CD4-positive, alpha-beta memory T cell (primary cell): Measurements from ENCODE around the gene SERF2. TPM values are rescaled to one million over a fixed set of nuclear protein-coding genes. Genes with fewer than 3 reads are reported as not detected.

ENCODE experiments used
- CTCF ChIA-PET: fragments of 350-600 bp; sonication (Branson Sonifier 250); formaldehyde crosslinking; loops from one replicate; lab custom pipeline; 2021; ENCODE audit warnings: inconsistent platforms; ENCODE audit not compliant: partially characterized antibody; lab: Charles Lee
- POLR2A ChIA-PET: fragments of 350-600 bp; sonication (Branson Sonifier 250); formaldehyde crosslinking; loops from one replicate; lab custom pipeline; 2021; ENCODE audit not compliant: partially characterized antibody; lab: Charles Lee
- DNase-seq, 5 donors: peaks; one replicate each; pipeline versions ENCODE4 v3.0.0 to v3.0.0-alpha.2; 2020 to 2022; ENCODE audit warnings: mixed read lengths in 1 of 5
- H3K27ac ChIP-seq: one replicate; pipeline ENCODE4 v1.7.0; 2013; ENCODE audit warnings: low read depth, low read length
- H3K27me3 ChIP-seq: 2 replicates; pipeline ENCODE4 v1.7.0; 2013; ENCODE audit warnings: mild to moderate bottlenecking, low read length, moderate library complexity; ENCODE audit not compliant: insufficient read depth
- H3K36me3 ChIP-seq: 2 replicates; pipeline ENCODE4 v1.7.0; 2013; ENCODE audit warnings: mild to moderate bottlenecking, low read length, moderate library complexity; ENCODE audit not compliant: insufficient read depth
- H3K4me1 ChIP-seq: 2 replicates; pipeline ENCODE4 v1.7.0; 2013; ENCODE audit warnings: mild to moderate bottlenecking, low read length, moderate library complexity; ENCODE audit not compliant: insufficient read depth
- H3K4me3 ChIP-seq, 2 donors: one replicate each; pipeline ENCODE4 v1.7.0; 2013; ENCODE audit warnings: low read length in 2 of 2, mild to moderate bottlenecking in 1 of 2
- H3K9me3 ChIP-seq, 2 donors: one replicate each; pipeline ENCODE4 v1.7.0; 2013; ENCODE audit warnings: low read length in 2 of 2, control low read depth in 1 of 2; ENCODE audit not compliant: control insufficient read depth in 1 of 2
- H3K27ac Mint-ChIP-seq, 7 donors: one replicate each; pipeline ENCODE4 v1.8.0; 2020 to 2021; ENCODE audit warnings: mixed read lengths in 7 of 7, mild to moderate bottlenecking in 6 of 7, inconsistent platforms in 3 of 7, moderate library complexity in 3 of 7
- H3K27me3 Mint-ChIP-seq, 2 donors: one replicate each; pipeline ENCODE4 v1.8.0; 2020 to 2021; ENCODE audit warnings: mixed read lengths in 2 of 2
- H3K36me3 Mint-ChIP-seq, 2 donors: one replicate each; pipeline ENCODE4 v1.8.0; 2020 to 2021; ENCODE audit warnings: mixed read lengths in 2 of 2, inconsistent platforms in 1 of 2, mild to moderate bottlenecking in 1 of 2
- H3K4me1 Mint-ChIP-seq, 4 donors: one replicate each; pipeline ENCODE4 v1.8.0; 2020 to 2021; ENCODE audit warnings: mixed read lengths in 4 of 4, mild to moderate bottlenecking in 1 of 4
- H3K4me3 Mint-ChIP-seq, 8 donors: one replicate each; pipeline ENCODE4 v1.8.0; 2020 to 2021; ENCODE audit warnings: mixed read lengths in 8 of 8, mild to moderate bottlenecking in 7 of 8, moderate library complexity in 6 of 8, inconsistent platforms in 3 of 8
- H3K9me3 Mint-ChIP-seq, 8 donors: one replicate each; pipeline ENCODE4 v1.8.0; 2020 to 2021; ENCODE audit warnings: mixed read lengths in 8 of 8, mild to moderate bottlenecking in 5 of 8, inconsistent platforms in 3 of 8, moderate library complexity in 1 of 8
- intact Hi-C: fragments of 100-400 bp; cut with micrococcal nuclease; formaldehyde crosslinking; loops from one replicate; pipeline ENCODE4 v1.15.1; 2023
- polyA plus RNA-seq, 2 donors: library from polyadenylated mRNA; unstranded; fragments of 300-500 nt; fragmentation: Illumina TruSeq; gene quantifications; one replicate each; pipeline ENCODE4 v1.2.3, GENCODE V29; 2021
- total RNA-seq, 2 experiments: library from RNA; stranded (reverse); gene quantifications; one replicate each; pipeline ENCODE4 v1.2.3, GENCODE V29; 2021

Gene SERF2
- total and polyA plus RNA-seq, 4 experiments from 2014 or later, result 564 to 1,994 (median 1,135) TPM

DNA sequence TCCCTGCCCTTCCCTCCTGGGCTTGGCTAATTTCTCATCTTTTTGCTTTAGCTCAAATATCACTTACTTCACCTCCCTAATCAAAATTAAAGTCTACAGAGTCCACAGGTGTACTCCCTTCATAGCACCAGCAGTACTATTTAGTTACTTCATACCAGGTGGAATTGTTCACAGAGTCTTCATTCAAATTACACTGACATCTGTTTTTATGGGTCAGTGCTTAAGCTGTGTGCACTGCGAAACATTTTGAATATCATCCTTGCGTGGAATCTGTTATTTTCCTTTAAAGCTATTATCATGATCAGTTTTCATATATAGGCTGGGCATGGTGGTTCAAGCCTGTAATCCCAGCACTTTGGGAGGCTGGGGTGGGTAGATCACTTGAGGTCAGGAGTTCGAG is 2.7 kb upstream of the SERF2 start:
- CTCF ChIA-PET, result interaction anchor here (0.7 to 6.1 kb wide), 3 partner anchors 12 to 19 kb away, joined by 3 to 54 read pairs (median 10); partner anchors contain the start of gene ELL3
- Histone ChIP-seq H3K27me3 (no peaks in the 10 kb centered on the region), H3K4me1 (peaks cover 21% of the 10 kb centered on the region), H3K27ac (no peak overlapping the region), H3K9me3 (no peaks in the 10 kb centered on the region), H3K4me3 (no peak overlapping the region), H3K36me3 (peaks cover 12% of the 10 kb centered on the region)
- Mint-ChIP-seq H3K36me3 (peaks cover 11 to 27% of the 10 kb centered on the region in 2 donors), H3K4me3 (no peak overlapping the region), H3K27me3 (no peaks in the 10 kb centered on the region), H3K4me1 (peaks cover 14 to 30% (median 18%) of the 10 kb centered on the region in 4 donors), H3K27ac (peak overlapping the region in 1 of 7 donors; percentile 38), H3K9me3 (no peaks in the 10 kb centered on the region)
- intact Hi-C loops, result no loop called here
- POLR2A ChIA-PET, result interaction anchor here (0.5 to 1.1 kb wide), 2 partner anchors 12 to 113 kb away, joined by 3 to 4 read pairs; no protein-coding TSS in a partner anchor
- no peak for DNase-seq

DNA sequence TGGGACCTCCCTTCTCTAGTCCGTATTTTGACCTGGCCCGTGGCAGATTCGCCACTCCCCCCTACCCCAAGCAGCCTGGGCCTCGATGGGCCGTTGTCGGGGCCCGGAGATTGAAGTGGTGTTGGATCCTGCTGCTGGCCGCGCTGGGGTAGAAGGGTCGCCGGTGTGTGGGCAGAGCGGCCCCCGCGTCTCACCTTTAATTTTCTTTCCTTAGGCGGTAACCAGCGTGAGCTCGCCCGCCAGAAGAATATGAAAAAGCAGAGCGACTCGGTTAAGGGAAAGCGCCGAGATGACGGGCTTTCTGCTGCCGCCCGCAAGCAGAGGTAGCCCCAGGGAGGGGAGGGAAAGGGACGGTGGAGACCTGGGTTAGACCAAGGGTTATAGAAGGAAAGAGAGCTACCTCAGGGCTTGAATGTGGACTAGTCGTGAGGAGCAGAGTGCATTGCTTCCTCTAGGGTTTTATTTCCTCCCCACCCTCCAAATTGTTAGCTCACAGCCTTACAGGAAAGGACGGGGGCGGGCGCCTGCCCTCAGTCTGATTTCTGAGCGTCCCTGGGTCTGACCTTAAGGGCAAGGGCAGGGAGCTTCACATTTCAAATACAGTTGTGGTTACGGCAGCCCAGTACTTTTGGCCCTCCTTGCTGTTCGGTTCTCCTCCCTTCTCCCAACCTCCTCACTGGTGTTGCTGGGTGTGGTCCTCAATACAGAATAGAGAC is 799 bp downstream of the SERF2 start:
- Mint-ChIP-seq H3K27me3 (no peaks in the 10 kb centered on the region), H3K36me3 (peaks cover 32 to 55% of the 10 kb centered on the region in 2 donors), H3K4me3 (peak overlapping the region; percentile 93 to 97 (median 96)), H3K27ac (peak overlapping the region; percentile 97 to 99 (median 98)), H3K9me3 (no peaks in the 10 kb centered on the region), H3K4me1 (peaks cover 20 to 56% (median 37%) of the 10 kb centered on the region in 4 donors)
- peak in 4 of 5 donors; percentile 20 to 24 (median 23) for DNase-seq
- Histone ChIP-seq H3K9me3 (no peaks in the 10 kb centered on the region), H3K4me1 (peaks cover 36% of the 10 kb centered on the region), H3K36me3 (peaks cover 34% of the 10 kb centered on the region), H3K27me3 (no peaks in the 10 kb centered on the region), H3K4me3 (peak overlapping the region; percentile 97), H3K27ac (peak overlapping the region; percentile 100)
- intact Hi-C loops, result loop anchor here (1.0 to 2.0 kb wide), 4 partner anchors 7 to 47 kb away; partner anchors contain the start of genes HYPK, MFAP1, PDIA3 and SERINC4
- POLR2A ChIA-PET, result interaction anchor here (0.6 to 5.3 kb wide), 12 partner anchors 10 to 496 kb away, joined by 3 to 62 read pairs (median 8); partner anchors contain the start of genes ELL3, GOLM2, HYPK and MFAP1
- CTCF ChIA-PET, result interaction anchor here (0.5 to 6.1 kb wide), 4 partner anchors 15 to 43 kb away, joined by 3 to 54 read pairs (median 3); partner anchors contain the start of gene ELL3

DNA sequence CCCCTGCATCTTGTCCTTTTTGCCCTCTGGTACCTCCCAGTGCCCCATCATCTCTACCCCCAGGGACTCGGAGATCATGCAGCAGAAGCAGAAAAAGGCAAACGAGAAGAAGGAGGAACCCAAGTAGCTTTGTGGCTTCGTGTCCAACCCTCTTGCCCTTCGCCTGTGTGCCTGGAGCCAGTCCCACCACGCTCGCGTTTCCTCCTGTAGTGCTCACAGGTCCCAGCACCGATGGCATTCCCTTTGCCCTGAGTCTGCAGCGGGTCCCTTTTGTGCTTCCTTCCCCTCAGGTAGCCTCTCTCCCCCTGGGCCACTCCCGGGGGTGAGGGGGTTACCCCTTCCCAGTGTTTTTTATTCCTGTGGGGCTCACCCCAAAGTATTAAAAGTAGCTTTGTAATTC is 1.5 kb downstream of the SERF2 start:
- Mint-ChIP-seq H3K9me3 (no peaks in the 10 kb centered on the region), H3K27me3 (no peaks in the 10 kb centered on the region), H3K27ac (peak overlapping the region; percentile 22 to 98 (median 98)), H3K4me3 (peak overlapping the region; percentile 93 to 97 (median 96)), H3K4me1 (peaks cover 26 to 62% (median 43%) of the 10 kb centered on the region in 4 donors), H3K36me3 (peaks cover 38 to 61% of the 10 kb centered on the region in 2 donors)
- peaks cover 35% of the 10 kb centered on the region for H3K36me3 ChIP-seq
- H3K4me3 ChIP-seq, result peak overlapping the region; percentile 97
- intact Hi-C loops, result loop anchor here (2.0 kb wide), 1 partner anchor 31 kb away; the partner anchor contains the start of gene MFAP1
- CTCF ChIA-PET, result interaction anchor here (0.5 to 6.1 kb wide), 4 partner anchors 15 to 44 kb away, joined by 3 to 54 read pairs (median 3); partner anchors contain the start of gene ELL3
- POLR2A ChIA-PET, result interaction anchor here (0.6 to 5.3 kb wide), 10 partner anchors 9 to 495 kb away, joined by 3 to 62 read pairs (median 9); partner anchors contain the start of genes ELL3, GOLM2, HYPK and MFAP1
- no peaks in the 10 kb centered on the region for H3K27me3 ChIP-seq
- no peaks in the 10 kb centered on the region for H3K9me3 ChIP-seq
- no peak for DNase-seq
- H3K27ac ChIP-seq, result peak overlapping the region; percentile 100
- H3K4me1 ChIP-seq, result peaks cover 37% of the 10 kb centered on the region

DNA sequence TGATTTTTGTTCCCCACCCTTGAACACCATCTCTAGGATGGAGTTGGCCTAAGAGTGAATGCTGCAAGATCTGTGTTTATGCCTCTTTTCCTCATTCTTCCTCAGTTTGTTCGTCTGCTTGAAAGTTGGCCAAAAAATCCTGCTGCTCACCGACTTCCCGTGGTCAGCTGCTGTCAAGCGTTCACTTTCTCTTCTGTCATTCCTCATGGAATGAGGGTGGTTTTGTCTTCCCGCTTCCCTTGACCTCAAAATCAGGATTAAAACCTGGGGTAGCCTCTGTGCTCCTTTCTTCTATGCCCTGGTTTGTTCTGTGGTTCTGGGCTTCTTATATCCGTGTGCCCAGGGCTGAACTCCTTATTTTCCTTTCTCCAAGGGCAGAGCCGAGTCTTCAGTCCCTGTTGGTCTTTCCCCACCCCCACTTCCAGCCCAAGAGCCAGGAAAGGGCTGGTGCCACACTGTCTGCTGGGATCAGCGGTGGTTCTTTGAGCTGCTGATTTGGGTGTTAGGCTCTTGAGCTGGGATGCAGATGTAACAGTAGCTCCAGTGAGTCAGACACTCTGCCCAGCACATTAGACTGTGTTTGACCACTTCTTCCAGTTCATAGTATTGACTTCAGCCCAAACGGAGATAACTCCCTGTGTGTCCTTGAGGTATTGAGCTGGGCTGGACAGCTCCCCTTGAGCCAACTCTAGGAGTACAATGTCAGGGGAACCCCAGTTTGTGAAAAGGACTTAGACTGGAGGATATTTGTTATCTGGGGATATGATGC is 2.3 kb downstream of the SERF2 start:
- Mint-ChIP-seq H3K9me3 (no peaks in the 10 kb centered on the region), H3K27me3 (no peaks in the 10 kb centered on the region), H3K4me3 (peak overlapping the region; percentile 59 to 97 (median 94)), H3K36me3 (peaks cover 44 to 68% of the 10 kb centered on the region in 2 donors), H3K27ac (peak overlapping the region; percentile 22 to 98 (median 86)), H3K4me1 (peaks cover 26 to 70% (median 48%) of the 10 kb centered on the region in 4 donors)
- H3K36me3 ChIP-seq, result peaks cover 43% of the 10 kb centered on the region
- intact Hi-C loops, result no loop called here
- H3K4me3 ChIP-seq, result no peak overlapping the region
- H3K27me3 ChIP-seq, result no peaks in the 10 kb centered on the region
- ChIA-PET CTCF (interaction anchor here (2.1 to 3.1 kb wide), 2 partner anchors 18 to 24 kb away, joined by 11 read pairs; partner anchors contain the start of gene ELL3), POLR2A (interaction anchor here (1.7 to 5.3 kb wide), 3 partner anchors 17 to 33 kb away, joined by 6 to 54 read pairs (median 28); partner anchors contain the start of genes ELL3 and MFAP1)
- H3K4me1 ChIP-seq, result peaks cover 45% of the 10 kb centered on the region
- H3K27ac ChIP-seq, result peak overlapping the region; percentile 100
- no peaks in the 10 kb centered on the region for H3K9me3 ChIP-seq
- DNase-seq, result no peak

DNA sequence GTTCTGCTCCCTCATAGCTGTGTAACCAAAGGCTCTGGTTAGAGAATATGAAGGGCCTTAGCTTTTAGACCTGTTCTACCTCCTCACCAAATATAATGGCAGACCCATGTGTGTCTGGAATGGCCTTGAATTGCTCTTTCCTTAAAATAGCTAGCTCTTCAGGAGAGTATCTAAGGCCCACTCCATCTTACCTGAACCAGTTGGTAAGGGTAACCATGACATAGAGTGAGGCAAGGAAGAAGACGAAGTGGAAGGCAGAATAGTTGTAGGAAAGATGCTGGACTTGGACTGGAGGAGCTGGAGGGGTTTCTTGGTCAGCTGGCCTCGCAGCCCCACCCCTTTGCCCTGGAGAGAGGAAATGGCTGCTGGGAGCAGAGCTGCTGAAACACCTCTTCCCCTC is 3.1 kb downstream of the SERF2 start:
- Mint-ChIP-seq H3K9me3 (no peaks in the 10 kb centered on the region), H3K4me3 (no peak overlapping the region), H3K4me1 (peaks cover 30 to 77% (median 55%) of the 10 kb centered on the region in 4 donors), H3K27me3 (no peaks in the 10 kb centered on the region), H3K36me3 (peaks cover 47 to 70% of the 10 kb centered on the region in 2 donors), H3K27ac (peak overlapping the region in 5 of 7 donors; percentile 48 to 97 (median 57))
- no peaks in the 10 kb centered on the region for H3K27me3 ChIP-seq
- no peaks in the 10 kb centered on the region for H3K9me3 ChIP-seq
- H3K27ac ChIP-seq, result peak overlapping the region; percentile 100
- H3K4me1 ChIP-seq, result peaks cover 52% of the 10 kb centered on the region
- no peak for DNase-seq
- ChIA-PET POLR2A (interaction anchor here (0.6 to 5.3 kb wide), 4 partner anchors 29 to 49 kb away, joined by 3 to 28 read pairs (median 5); partner anchors contain the start of genes MFAP1 and PDIA3), CTCF (interaction anchor here (0.7 to 3.1 kb wide), 3 partner anchors 17 to 25 kb away, joined by 3 to 11 read pairs (median 11); partner anchors contain the start of gene ELL3)
- intact Hi-C loops, result no loop called here
- peaks cover 44% of the 10 kb centered on the region for H3K36me3 ChIP-seq
- no peak overlapping the region for H3K4me3 ChIP-seq

DNA sequence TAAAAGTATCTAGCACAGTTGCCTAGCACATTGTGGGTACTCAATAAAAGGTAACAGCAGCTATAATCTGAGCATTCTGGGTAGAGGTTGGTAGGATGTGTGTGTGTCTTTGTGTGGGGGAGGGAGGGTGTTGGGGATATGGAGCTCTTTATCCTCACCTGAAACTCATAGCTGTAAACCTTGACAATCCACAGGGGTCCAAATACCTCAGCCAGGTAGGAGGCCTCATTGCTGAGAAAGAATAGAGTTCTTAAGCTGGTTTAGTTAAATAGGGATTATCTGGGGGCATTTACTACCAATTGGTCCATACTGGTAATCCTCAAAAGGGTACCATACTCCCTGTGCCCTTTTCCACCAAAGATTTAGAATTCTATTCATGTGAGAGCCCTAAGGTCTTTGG is 3.9 kb downstream of the SERF2 start:
- no peak for DNase-seq
- Mint-ChIP-seq H3K4me3 (no peak overlapping the region), H3K27ac (peak overlapping the region in 4 of 7 donors; percentile 0 to 97 (median 57)), H3K4me1 (peaks cover 34 to 85% (median 60%) of the 10 kb centered on the region in 4 donors), H3K36me3 (peaks cover 51 to 78% of the 10 kb centered on the region in 2 donors), H3K27me3 (no peaks in the 10 kb centered on the region), H3K9me3 (no peaks in the 10 kb centered on the region)
- peaks cover 58% of the 10 kb centered on the region for H3K4me1 ChIP-seq
- no peaks in the 10 kb centered on the region for H3K9me3 ChIP-seq
- no peak overlapping the region for H3K27ac ChIP-seq
- POLR2A ChIA-PET, result interaction anchor here (0.8 to 1.3 kb wide), 3 partner anchors 29 to 285 kb away, joined by 3 to 4 read pairs (median 3); partner anchors contain the start of genes MFAP1 and PDIA3
- CTCF ChIA-PET, result interaction anchor here (2.1 to 3.1 kb wide), 2 partner anchors 19 to 25 kb away, joined by 11 read pairs; partner anchors contain the start of gene ELL3
- no peaks in the 10 kb centered on the region for H3K27me3 ChIP-seq
- H3K36me3 ChIP-seq, result peaks cover 44% of the 10 kb centered on the region
- no peak overlapping the region for H3K4me3 ChIP-seq
- intact Hi-C loops, result no loop called here
